ENCODE measurements around the gene RNF168. TPM values are rescaled to one million over a fixed set of nuclear protein-coding genes. Genes with fewer than 3 reads are reported as not detected.
"Not testable (repeated sequence)": the region's sequence is repeated elsewhere in the genome, so short reads cannot be mapped to it uniquely, and the experiment has no call there.

RNF168 gene
- polyA plus RNA-seq, 1 donor (not counting 4 experiments of a cell fraction or from before 2014, with no cell fraction given) = 7.2 TPM

GRCh38 chr3:196523841-196524240, 20.3 kb upstream of the RNF168 start:
- TF ChIP-seq CTCF (optimal IDR thresholded peaks at IDR 0.05 in 1 of 3, IDR thresholded peaks at IDR 0.05 in 1 of 3, conservative IDR thresholded peaks at IDR 0.05 in 1 of 3; ENCODE audit: extremely low read depth in 1 of 3, insufficient read depth in 2 of 3, low read length in 3 of 3) (no peak), EZH2 (IDR thresholded peaks at IDR 0.05; ENCODE audit: low read length) (no peak)

GRCh38 chr3:196521291-196521690, 17.7 kb upstream of the RNF168 start:
- H3K27ac ChIP-seq (ENCODE audit: control insufficient read depth, insufficient read depth, low read length) = not testable (repeated sequence)

More at GRCh38 chr3:196523841-196524240, 20.3 kb upstream of the RNF168 start:
- peaks cover 4% of the 10 kb centered on the region for H3K4me1 ChIP-seq (ENCODE audit: control insufficient read depth, extremely low read depth, insufficient read depth, low read length)
- peaks cover 6% of the 10 kb centered on the region for H3K9me3 ChIP-seq (ENCODE audit: control insufficient read depth, low read depth, low read length)
- no peak overlapping the region for H3K4me3 ChIP-seq (ENCODE audit: control insufficient read depth in 2 of 3, extremely low read depth in 1 of 3, insufficient read depth in 2 of 3, low read depth in 1 of 3, low read length in 3 of 3)
- no peak overlapping the region for H3K4me2 ChIP-seq (ENCODE audit: control insufficient read depth, extremely low read depth, insufficient read depth, low read depth, low read length)
- FAIRE-seq = no peak
- no peaks in the 10 kb centered on the region for H3K79me2 ChIP-seq (ENCODE audit: control insufficient read depth, insufficient read depth, low read length)
- no peak overlapping the region for H3K27ac ChIP-seq (ENCODE audit: control insufficient read depth, insufficient read depth, low read length)
- H3K9ac ChIP-seq (ENCODE audit: control insufficient read depth, extremely low read depth, insufficient read depth, low read length) = no peak overlapping the region
- dilution Hi-C loops (cut with MboI; ENCODE audit: extremely low pct_ligation_motif_present, low sequenced_read_pairs) = loop anchor here (25.0 kb wide), 1 partner anchor 262 kb away; no protein-coding TSS in a partner anchor
- H3K9me1 ChIP-seq (ENCODE audit: control insufficient read depth, extremely low read depth, insufficient read depth, low read length) = no peaks in the 10 kb centered on the region
- DNase-seq (ENCODE audit: low read depth, low spot score) = no peak
- no peaks in the 10 kb centered on the region for H4K20me1 ChIP-seq (ENCODE audit: control insufficient read depth, extremely low read depth, insufficient read depth, low read length)
- H3K36me3 ChIP-seq (ENCODE audit: control insufficient read depth in 2 of 2, extremely low read depth in 1 of 2, insufficient read depth in 2 of 2, low read length in 2 of 2) = no peaks in the 10 kb centered on the region
- H2AFZ ChIP-seq (ENCODE audit: control insufficient read depth, low read length) = no peak overlapping the region
- H3K27me3 ChIP-seq (ENCODE audit: control insufficient read depth, extremely low read depth, insufficient read depth, low read length) = no peaks in the 10 kb centered on the region

GRCh38 chr3:196519718-196520082, 16.1 kb upstream of the RNF168 start:
- Histone ChIP-seq H2AFZ (ENCODE audit: control insufficient read depth, low read length) (no peak overlapping the region), H3K9ac (ENCODE audit: control insufficient read depth, extremely low read depth, insufficient read depth, low read length) (no peak overlapping the region), H3K27me3 (ENCODE audit: control insufficient read depth, extremely low read depth, insufficient read depth, low read length) (no peaks in the 10 kb centered on the region), H3K9me1 (ENCODE audit: control insufficient read depth, extremely low read depth, insufficient read depth, low read length) (no peaks in the 10 kb centered on the region), H4K20me1 (ENCODE audit: control insufficient read depth, extremely low read depth, insufficient read depth, low read length) (no peaks in the 10 kb centered on the region), H3K4me3 (ENCODE audit: control insufficient read depth in 2 of 3, extremely low read depth in 1 of 3, insufficient read depth in 2 of 3, low read depth in 1 of 3, low read length in 3 of 3) (no peak overlapping the region), H3K9me3 (ENCODE audit: control insufficient read depth, low read depth, low read length) (peaks cover 9% of the 10 kb centered on the region), H3K27ac (ENCODE audit: control insufficient read depth, insufficient read depth, low read length) (no peak overlapping the region), H3K36me3 (ENCODE audit: control insufficient read depth in 2 of 2, extremely low read depth in 1 of 2, insufficient read depth in 2 of 2, low read length in 2 of 2) (no peaks in the 10 kb centered on the region), H3K4me1 (ENCODE audit: control insufficient read depth, extremely low read depth, insufficient read depth, low read length) (no peaks in the 10 kb centered on the region), H3K79me2 (ENCODE audit: control insufficient read depth, insufficient read depth, low read length) (no peaks in the 10 kb centered on the region), H3K4me2 (ENCODE audit: control insufficient read depth, extremely low read depth, insufficient read depth, low read depth, low read length) (no peak overlapping the region)
- TF ChIP-seq CTCF (optimal IDR thresholded peaks at IDR 0.05 in 1 of 3, IDR thresholded peaks at IDR 0.05 in 1 of 3, conservative IDR thresholded peaks at IDR 0.05 in 1 of 3; ENCODE audit: extremely low read depth in 1 of 3, insufficient read depth in 2 of 3, low read length in 3 of 3) (no peak), EZH2 (IDR thresholded peaks at IDR 0.05; ENCODE audit: low read length) (no peak)
- DNase-seq (ENCODE audit: low read depth, low spot score) = no peak
- dilution Hi-C loops (cut with MboI; ENCODE audit: extremely low pct_ligation_motif_present, low sequenced_read_pairs) = loop anchor here (25.0 kb wide), 1 partner anchor 257 kb away; no protein-coding TSS in a partner anchor
- no peak for FAIRE-seq

More at GRCh38 chr3:196521291-196521690, 17.7 kb upstream of the RNF168 start:
- dilution Hi-C loops (cut with MboI; ENCODE audit: extremely low pct_ligation_motif_present, low sequenced_read_pairs) = loop anchor here (25.0 kb wide), 1 partner anchor 259 kb away; no protein-coding TSS in a partner anchor
- not testable (repeated sequence) for H3K4me3 ChIP-seq (ENCODE audit: control insufficient read depth in 2 of 3, extremely low read depth in 1 of 3, insufficient read depth in 2 of 3, low read depth in 1 of 3, low read length in 3 of 3); FAIRE-seq; H3K79me2 ChIP-seq (ENCODE audit: control insufficient read depth, insufficient read depth, low read length); H2AFZ ChIP-seq (ENCODE audit: control insufficient read depth, low read length); H3K36me3 ChIP-seq (ENCODE audit: control insufficient read depth in 2 of 2, extremely low read depth in 1 of 2, insufficient read depth in 2 of 2, low read length in 2 of 2); H4K20me1 ChIP-seq (ENCODE audit: control insufficient read depth, extremely low read depth, insufficient read depth, low read length); H3K9me3 ChIP-seq (ENCODE audit: control insufficient read depth, low read depth, low read length); H3K4me1 ChIP-seq (ENCODE audit: control insufficient read depth, extremely low read depth, insufficient read depth, low read length); H3K27me3 ChIP-seq (ENCODE audit: control insufficient read depth, extremely low read depth, insufficient read depth, low read length); H3K9me1 ChIP-seq (ENCODE audit: control insufficient read depth, extremely low read depth, insufficient read depth, low read length); DNase-seq (ENCODE audit: low read depth, low spot score); H3K4me2 ChIP-seq (ENCODE audit: control insufficient read depth, extremely low read depth, insufficient read depth, low read depth, low read length); H3K9ac ChIP-seq (ENCODE audit: control insufficient read depth, extremely low read depth, insufficient read depth, low read length)
